GM19099 (cell line): Measurements from ENCODE around the gene C1orf105.

Experiments
- POLR2A ChIP-seq: IDR thresholded peaks from 3 replicates; pipeline ENCODE4 v1.6.1; 2011; ENCODE audit warnings: low read depth; ENCODE audit not compliant: insufficient read length; ENCODE audit errors: extremely low read depth

C1orf105 gene

DNA sequence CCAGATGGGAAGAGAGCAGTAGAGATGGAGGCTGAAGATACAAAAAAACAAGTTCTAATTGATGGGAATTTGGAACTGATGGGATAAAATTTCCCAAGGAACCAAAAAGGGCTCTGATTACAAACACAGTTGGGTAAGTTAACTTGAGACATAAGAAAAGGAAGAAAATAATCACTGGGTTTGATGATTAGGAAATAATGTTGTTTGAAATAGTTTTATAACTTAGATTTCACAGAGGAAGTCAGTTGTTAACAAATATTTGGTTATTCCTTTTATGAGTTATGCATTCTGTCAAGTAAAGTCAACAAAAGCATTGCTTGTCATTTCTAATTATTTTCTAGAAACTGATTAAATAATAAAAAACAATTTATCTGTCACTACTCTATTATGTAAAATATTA is 92.1 kb downstream of the C1orf105 start:
- TF ChIP-seq POLR2A, result no peak

DNA sequence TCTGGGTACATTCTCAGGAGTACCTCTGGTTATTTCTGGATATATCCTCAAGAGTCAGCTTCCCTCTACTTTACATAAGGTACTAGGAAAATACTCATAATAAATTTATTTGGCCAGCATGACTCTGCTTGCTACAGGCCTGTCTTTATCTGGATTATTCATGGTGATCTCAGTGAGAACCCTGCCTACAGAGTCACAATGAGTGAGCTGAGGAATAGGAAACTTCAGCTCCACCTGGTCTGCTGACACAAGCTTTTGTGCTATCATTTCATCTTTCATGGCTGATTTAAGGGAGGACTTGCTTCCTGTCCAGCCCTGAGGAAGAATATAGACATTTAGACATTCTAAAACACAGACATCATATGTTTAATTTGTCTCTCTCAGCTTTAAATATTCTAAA is 93.0 kb downstream of the C1orf105 start:
- TF ChIP-seq POLR2A, result no peak

DNA sequence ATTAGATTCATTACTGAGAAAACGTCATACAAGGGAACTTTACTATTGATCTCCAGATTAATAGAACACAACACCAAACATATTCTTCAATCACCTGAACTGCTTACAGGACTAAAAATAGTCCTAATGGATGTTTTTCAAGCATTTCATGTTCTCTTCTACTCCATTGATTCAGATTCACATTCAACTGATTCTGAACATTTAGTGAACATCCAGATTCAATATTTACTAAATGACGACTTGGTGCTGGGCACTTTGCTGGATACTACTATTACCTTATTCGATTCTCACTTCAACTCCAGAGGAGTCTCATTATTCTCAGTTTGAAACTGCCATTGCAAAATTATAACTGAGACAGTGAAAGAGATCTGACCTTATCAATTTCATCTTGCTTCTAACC is 93.6 kb downstream of the C1orf105 start:
- TF ChIP-seq POLR2A, result no peak

DNA sequence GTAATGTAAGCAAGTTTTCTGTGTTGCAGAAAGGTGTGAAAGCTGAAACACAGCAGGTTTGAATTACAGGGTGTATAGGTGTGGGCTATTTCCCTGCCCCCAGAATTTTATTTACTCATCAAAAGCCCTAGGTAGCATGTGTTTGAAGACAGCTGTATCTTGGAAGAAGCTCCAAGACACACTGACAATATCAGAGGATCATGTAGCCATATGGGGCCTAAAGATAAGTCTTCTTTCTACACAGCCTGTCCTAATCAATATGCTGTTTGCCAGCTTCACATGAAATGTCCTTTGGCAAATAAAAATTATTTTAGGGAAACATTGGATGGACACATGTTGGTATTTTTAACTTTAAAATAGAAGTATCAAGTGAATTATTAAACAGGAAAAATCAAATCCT is 95.0 kb downstream of the C1orf105 start:
- TF ChIP-seq POLR2A, result no peak

DNA sequence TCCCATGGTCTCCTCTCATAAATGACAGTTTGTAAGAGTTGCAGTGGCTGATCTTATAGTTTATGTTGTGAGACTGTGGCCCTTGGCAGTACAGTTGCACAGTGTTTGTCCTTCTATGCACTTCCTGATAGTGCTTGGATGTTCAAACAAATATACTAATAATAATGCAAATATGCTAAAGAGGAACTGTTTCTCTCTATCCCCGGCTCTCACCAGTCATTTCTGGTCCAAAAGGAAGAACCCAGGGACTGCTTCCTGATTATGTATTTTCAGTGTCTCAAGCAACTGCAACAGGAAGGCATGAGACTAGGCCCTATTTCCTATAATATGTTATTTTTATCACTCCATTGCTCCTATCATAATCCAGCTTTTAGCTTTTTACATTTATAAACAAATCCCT is 95.4 kb downstream of the C1orf105 start:
- no peak for TF ChIP-seq POLR2A

DNA sequence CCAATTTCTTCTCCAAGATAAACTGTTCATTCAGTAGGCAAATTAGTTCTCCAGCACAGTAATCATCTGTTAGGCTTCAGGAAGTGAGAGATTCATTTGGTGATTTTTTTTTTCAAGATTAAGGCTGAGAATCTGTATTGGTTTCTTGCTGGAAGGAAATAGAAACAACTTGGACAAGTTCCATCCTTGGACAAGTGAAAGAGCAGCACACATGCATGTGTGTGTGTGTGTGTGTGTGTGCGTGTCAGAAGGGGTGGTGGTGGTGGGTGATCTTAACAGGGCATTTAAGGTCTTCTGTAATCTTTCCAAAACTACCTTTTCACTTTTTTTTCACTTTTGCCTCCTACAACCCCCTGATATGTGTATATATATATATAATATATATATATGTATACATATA is 96.6 kb downstream of the C1orf105 start:
- no peak for TF ChIP-seq POLR2A

DNA sequence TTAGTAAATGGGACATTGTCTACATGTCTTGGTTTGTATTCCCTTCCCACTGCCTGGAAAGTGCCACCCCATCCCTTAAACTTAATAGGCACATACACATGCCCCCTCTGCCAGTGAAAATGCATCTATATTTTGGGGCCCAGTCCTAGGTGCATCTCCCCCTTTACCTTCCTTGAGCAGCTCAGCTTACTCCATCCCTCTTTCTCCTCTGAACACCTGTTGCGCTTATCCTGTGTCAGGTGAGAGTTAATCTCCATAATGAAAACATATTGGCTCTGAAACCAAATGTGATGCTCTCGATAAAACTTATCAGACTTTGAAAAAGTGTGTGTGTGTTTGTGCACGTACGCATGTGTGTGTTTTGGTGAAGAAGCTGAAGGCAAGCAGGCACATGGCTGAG is 97.1 kb downstream of the C1orf105 start:
- no peak for TF ChIP-seq POLR2A
